ENCODE measurements around the gene DTNA. TPM values are rescaled to one million over a fixed set of nuclear protein-coding genes. Genes with fewer than 3 reads are reported as not detected.

DTNA gene
- total RNA-seq, 1 experiment from 2014 or later, result not detected

DNA sequence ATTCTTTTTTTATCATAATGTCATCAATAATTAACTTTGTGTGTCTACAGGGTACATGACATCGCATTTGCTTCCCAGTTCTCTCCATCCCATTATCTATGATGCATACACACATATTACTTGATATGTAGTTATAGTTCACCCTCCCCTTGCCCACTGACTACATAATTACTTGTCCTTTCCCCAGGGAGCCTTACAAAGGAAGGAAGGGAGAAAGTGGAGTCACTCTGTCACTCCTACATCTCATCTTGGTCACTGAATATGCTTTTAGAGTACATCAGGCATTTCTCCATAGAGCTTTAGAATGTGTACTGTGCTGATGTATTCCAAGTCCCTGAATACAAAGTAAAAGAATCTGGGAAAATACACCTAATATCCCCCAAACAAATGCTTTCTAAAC, 6.0 kb upstream of the DTNA start:
- Histone ChIP-seq H3K79me2 (ENCODE audit: low read depth) (no peaks in the 10 kb centered on the region), H3K27me3 (ENCODE audit: insufficient read depth, low read depth) (no peaks in the 10 kb centered on the region), H4K20me1 (ENCODE audit: insufficient read depth) (no peaks in the 10 kb centered on the region), H3K4me1 (replicated peaks; ENCODE audit: insufficient read depth) (peaks cover 10% of the 10 kb centered on the region), H2AFZ (no peak overlapping the region), H3K9me3 (ENCODE audit: insufficient read depth, low read depth) (no peaks in the 10 kb centered on the region), H3K4me3 (no peak overlapping the region), H3K9me2 (ENCODE audit: insufficient read depth) (no peaks in the 10 kb centered on the region), H3K36me3 (ENCODE audit: low read depth) (no peaks in the 10 kb centered on the region), H3K27ac (no peak overlapping the region), H3F3A (ENCODE audit: insufficient read depth, low read depth) (no peaks in the 10 kb centered on the region), H3K4me2 (no peak overlapping the region)
- no TSS peak for BruUV-seq (replicated peaks)
- CTCF ChIA-PET, result no interaction called here
- POLR2A ChIA-PET (ENCODE audit: unreplicated experiment), result no interaction called here
- intact Hi-C loops (cut with micrococcal nuclease; ENCODE audit: unreplicated experiment), result no loop called here
- DNase-seq, result no peak
- TF ChIP-seq EZH2 (IDR thresholded peaks at IDR 0.05; ENCODE audit: low read depth), result no peak
- TF ChIP-seq, protein P1, sequence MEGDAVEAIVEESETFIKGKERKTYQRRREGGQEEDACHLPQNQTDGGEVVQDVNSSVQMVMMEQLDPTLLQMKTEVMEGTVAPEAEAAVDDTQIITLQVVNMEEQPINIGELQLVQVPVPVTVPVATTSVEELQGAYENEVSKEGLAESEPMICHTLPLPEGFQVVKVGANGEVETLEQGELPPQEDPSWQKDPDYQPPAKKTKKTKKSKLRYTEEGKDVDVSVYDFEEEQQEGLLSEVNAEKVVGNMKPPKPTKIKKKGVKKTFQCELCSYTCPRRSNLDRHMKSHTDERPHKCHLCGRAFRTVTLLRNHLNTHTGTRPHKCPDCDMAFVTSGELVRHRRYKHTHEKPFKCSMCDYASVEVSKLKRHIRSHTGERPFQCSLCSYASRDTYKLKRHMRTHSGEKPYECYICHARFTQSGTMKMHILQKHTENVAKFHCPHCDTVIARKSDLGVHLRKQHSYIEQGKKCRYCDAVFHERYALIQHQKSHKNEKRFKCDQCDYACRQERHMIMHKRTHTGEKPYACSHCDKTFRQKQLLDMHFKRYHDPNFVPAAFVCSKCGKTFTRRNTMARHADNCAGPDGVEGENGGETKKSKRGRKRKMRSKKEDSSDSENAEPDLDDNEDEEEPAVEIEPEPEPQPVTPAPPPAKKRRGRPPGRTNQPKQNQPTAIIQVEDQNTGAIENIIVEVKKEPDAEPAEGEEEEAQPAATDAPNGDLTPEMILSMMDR (conservative IDR thresholded peaks at IDR 0.05), result no peak

DNA sequence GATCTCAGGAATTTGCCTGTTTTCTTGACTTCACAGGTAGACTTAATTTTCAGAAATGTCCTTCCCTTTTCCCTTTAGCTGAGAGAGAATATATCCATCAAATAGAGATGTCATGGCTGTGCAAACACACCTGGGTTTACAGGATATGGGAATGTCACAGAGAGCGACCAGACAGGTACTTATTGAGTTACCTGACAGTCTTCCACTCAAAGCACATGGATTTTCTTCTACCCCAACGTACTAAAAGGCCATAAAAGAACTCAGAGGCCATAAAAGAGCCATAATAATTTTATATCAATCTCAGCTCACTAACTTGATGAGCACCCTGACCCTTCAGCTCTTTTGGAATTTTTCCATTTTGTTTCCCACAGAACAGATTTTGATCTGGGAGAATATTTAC, 5.3 kb upstream of the DTNA start:
- no peaks in the 10 kb centered on the region for H3K9me3 ChIP-seq (ENCODE audit: insufficient read depth, low read depth)
- no peak overlapping the region for H3K27ac ChIP-seq
- H3K9me2 ChIP-seq (ENCODE audit: insufficient read depth), result no peaks in the 10 kb centered on the region
- no peak overlapping the region for H2AFZ ChIP-seq
- POLR2A ChIA-PET (ENCODE audit: unreplicated experiment), result no interaction called here
- H3K4me2 ChIP-seq, result no peak overlapping the region
- no peaks in the 10 kb centered on the region for H3K79me2 ChIP-seq (ENCODE audit: low read depth)
- H3K36me3 ChIP-seq (ENCODE audit: low read depth), result no peaks in the 10 kb centered on the region
- CTCF ChIA-PET, result no interaction called here
- no peaks in the 10 kb centered on the region for H3K27me3 ChIP-seq (ENCODE audit: insufficient read depth, low read depth)
- H3K4me3 ChIP-seq, result no peak overlapping the region
- intact Hi-C loops (cut with micrococcal nuclease; ENCODE audit: unreplicated experiment), result loop anchor here (5.0 kb wide), 1 partner anchor 43 kb away; no protein-coding TSS in a partner anchor
- no peaks in the 10 kb centered on the region for H4K20me1 ChIP-seq (ENCODE audit: insufficient read depth)
- TF ChIP-seq, protein P1 (conservative IDR thresholded peaks at IDR 0.05), result no peak
- no peak for TF ChIP-seq EZH2 (IDR thresholded peaks at IDR 0.05; ENCODE audit: low read depth)
- BruUV-seq (replicated peaks), result no TSS peak
- DNase-seq, result no peak
- H3K4me1 ChIP-seq (replicated peaks; ENCODE audit: insufficient read depth), result peaks cover 10% of the 10 kb centered on the region
- no peaks in the 10 kb centered on the region for H3F3A ChIP-seq (ENCODE audit: insufficient read depth, low read depth)

DNA sequence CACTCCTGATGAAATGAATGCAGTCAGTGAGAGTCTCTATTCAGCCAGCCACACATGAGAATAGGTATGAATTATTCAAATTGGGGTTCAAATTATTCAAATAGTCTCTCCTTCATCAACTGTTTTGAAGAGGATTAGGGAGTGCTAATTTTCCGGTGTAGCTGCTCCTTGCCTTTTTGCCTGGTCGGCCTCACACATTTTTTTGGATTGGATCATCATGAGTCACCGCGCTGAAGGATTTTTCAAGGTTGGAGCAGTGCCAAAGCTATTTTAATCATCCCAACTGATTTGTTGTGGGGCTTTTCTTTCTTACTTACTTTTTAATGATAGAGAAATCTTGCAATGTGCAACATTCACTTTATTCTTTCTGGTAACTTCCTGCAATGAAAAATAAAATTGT, 2.4 kb upstream of the DTNA start:
- peak overlapping the region; percentile 19; the same call in 1 of the 2 replicates for H3K4me2 ChIP-seq
- H3K9me3 ChIP-seq (ENCODE audit: insufficient read depth, low read depth), result no peaks in the 10 kb centered on the region
- no peaks in the 10 kb centered on the region for H3K9me2 ChIP-seq (ENCODE audit: insufficient read depth)
- H3K79me2 ChIP-seq (ENCODE audit: low read depth), result no peaks in the 10 kb centered on the region
- no peak overlapping the region for H3K4me3 ChIP-seq
- no TSS peak for BruUV-seq (replicated peaks)
- intact Hi-C loops (cut with micrococcal nuclease; ENCODE audit: unreplicated experiment), result loop anchor here (1.0 to 5.0 kb wide), 2 partner anchors 31 to 45 kb away; no protein-coding TSS in a partner anchor
- H3K4me1 ChIP-seq (replicated peaks; ENCODE audit: insufficient read depth), result peaks cover 10% of the 10 kb centered on the region
- H3K27me3 ChIP-seq (ENCODE audit: insufficient read depth, low read depth), result no peaks in the 10 kb centered on the region
- H2AFZ ChIP-seq, result no peak overlapping the region
- no peaks in the 10 kb centered on the region for H3K36me3 ChIP-seq (ENCODE audit: low read depth)
- no peak overlapping the region for H3K27ac ChIP-seq
- TF ChIP-seq, protein P1 (conservative IDR thresholded peaks at IDR 0.05), result no peak
- TF ChIP-seq EZH2 (IDR thresholded peaks at IDR 0.05; ENCODE audit: low read depth), result no peak
- no peaks in the 10 kb centered on the region for H3F3A ChIP-seq (ENCODE audit: insufficient read depth, low read depth)
- no peaks in the 10 kb centered on the region for H4K20me1 ChIP-seq (ENCODE audit: insufficient read depth)
- peak; percentile 46 to 57 for DNase-seq
- CTCF ChIA-PET, result no interaction called here
- POLR2A ChIA-PET (ENCODE audit: unreplicated experiment), result no interaction called here
